Measurements from ENCODE around the gene B4GALT6.

DNA sequence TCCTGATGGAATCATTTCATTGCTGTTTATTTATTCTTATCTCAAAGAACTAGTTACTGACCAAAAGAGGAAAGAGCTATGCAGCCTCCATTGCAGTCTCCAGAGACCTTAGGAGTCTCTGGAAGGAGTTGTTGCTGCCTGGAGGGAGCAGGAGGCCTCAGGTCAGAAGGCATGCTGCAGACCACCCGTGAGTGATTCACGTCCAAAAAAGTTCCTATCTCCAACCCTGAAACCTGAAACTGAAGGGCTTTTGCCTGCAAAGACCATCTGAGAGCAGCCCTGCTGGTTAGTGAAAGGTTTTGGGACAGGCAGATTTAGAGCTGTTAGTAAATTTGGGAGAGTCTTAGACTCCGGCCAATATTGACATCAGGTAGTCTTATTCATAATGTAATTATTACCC, 47.2 kb upstream of the B4GALT6 start:
- TF ChIP-seq, protein P1, sequence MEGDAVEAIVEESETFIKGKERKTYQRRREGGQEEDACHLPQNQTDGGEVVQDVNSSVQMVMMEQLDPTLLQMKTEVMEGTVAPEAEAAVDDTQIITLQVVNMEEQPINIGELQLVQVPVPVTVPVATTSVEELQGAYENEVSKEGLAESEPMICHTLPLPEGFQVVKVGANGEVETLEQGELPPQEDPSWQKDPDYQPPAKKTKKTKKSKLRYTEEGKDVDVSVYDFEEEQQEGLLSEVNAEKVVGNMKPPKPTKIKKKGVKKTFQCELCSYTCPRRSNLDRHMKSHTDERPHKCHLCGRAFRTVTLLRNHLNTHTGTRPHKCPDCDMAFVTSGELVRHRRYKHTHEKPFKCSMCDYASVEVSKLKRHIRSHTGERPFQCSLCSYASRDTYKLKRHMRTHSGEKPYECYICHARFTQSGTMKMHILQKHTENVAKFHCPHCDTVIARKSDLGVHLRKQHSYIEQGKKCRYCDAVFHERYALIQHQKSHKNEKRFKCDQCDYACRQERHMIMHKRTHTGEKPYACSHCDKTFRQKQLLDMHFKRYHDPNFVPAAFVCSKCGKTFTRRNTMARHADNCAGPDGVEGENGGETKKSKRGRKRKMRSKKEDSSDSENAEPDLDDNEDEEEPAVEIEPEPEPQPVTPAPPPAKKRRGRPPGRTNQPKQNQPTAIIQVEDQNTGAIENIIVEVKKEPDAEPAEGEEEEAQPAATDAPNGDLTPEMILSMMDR (IDR thresholded peaks at IDR 0.05), result no peak
- TF ChIP-seq POLR2A (IDR thresholded peaks at IDR 0.05), result no peak

Data from upper lobe of left lung (tissue), 4 donors.